Lower leg skin (tissue), 4 donors: ENCODE data around the gene TAF6L. TPM values are rescaled to one million over a fixed set of nuclear protein-coding genes. Genes with fewer than 3 reads are reported as not detected.
"Not testable (repeated sequence)": the region's sequence is repeated elsewhere in the genome, so short reads cannot be mapped to it uniquely, and the experiment has no call there.

Experiments used
- DNase-seq, 2 donors: peaks; one replicate each; pipeline ENCODE4 v3.0.0-alpha.2; 2019; ENCODE audit warnings: low spot score in 2 of 2
- H3K4me3 ChIP-seq: fragments of 200-600 bp; sonication (generic); 2 replicates; pipeline ENCODE4 v1.5.1; 2017; ENCODE audit warnings: mild to moderate bottlenecking, low read depth; ENCODE audit not compliant: poor library complexity, severe bottlenecking
- POLR2A ChIP-seq, 2 donors: fragments of 450-650 bp; IDR thresholded peaks; one replicate each; pipeline ENCODE4 v1.6.1; 2016 to 2017; ENCODE audit warnings: antibody characterized with exemption in 2 of 2, mild to moderate bottlenecking in 1 of 2, moderate library complexity in 1 of 2
- WGBS, 2 donors: methylation state at CpG; one replicate each; pipeline ENCODE4 v1.1.5; 2018; 5-methylcytosine and 5-hydroxymethylcytosine counted together
- intact Hi-C: fragments of 100-400 bp; cut with DNase I; formaldehyde crosslinking; loops from one replicate; pipeline ENCODE4 v1.15.0; 2023; ENCODE audit warnings: low total_unique reads
- total RNA-seq, 4 donors: library from RNA; depleted of rRNA; stranded (reverse); fragments of >200 nt; gene quantifications; one replicate each; pipeline ENCODE4 v1.1.0, GENCODE V29; 2016
- TF ChIP-seq, protein P1 (sequence below), 3 donors: fragments of 450-650 bp; IDR thresholded peaks; one replicate each; pipeline ENCODE4 v1.5.1; 2016; ENCODE audit warnings: antibody characterized with exemption in 3 of 3, mild to moderate bottlenecking in 3 of 3, moderate library complexity in 2 of 3

Gene TAF6L
- total RNA-seq, 4 donors from 2014 or later = 21.0 to 79.2 (median 38.2) TPM

- WGBS, 2 donors = 75 to 84% methylated on average over 8 of the region's 8 CpGs
- no peak for DNase-seq
- no peak overlapping the region for H3K4me3 ChIP-seq
- intact Hi-C loops = no loop called here
- TF ChIP-seq, protein P1, sequence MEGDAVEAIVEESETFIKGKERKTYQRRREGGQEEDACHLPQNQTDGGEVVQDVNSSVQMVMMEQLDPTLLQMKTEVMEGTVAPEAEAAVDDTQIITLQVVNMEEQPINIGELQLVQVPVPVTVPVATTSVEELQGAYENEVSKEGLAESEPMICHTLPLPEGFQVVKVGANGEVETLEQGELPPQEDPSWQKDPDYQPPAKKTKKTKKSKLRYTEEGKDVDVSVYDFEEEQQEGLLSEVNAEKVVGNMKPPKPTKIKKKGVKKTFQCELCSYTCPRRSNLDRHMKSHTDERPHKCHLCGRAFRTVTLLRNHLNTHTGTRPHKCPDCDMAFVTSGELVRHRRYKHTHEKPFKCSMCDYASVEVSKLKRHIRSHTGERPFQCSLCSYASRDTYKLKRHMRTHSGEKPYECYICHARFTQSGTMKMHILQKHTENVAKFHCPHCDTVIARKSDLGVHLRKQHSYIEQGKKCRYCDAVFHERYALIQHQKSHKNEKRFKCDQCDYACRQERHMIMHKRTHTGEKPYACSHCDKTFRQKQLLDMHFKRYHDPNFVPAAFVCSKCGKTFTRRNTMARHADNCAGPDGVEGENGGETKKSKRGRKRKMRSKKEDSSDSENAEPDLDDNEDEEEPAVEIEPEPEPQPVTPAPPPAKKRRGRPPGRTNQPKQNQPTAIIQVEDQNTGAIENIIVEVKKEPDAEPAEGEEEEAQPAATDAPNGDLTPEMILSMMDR (IDR thresholded peaks at IDR 0.05) = no peak
- no peak for TF ChIP-seq POLR2A (IDR thresholded peaks at IDR 0.05)
These were observed 45.4 kb downstream of the TAF6L start for GRCh38 chr11:62816557-62816956.

- WGBS, 2 donors = 84 to 90% methylated on average over 4 of the region's 4 CpGs
- no peak for TF ChIP-seq POLR2A (IDR thresholded peaks at IDR 0.05)
- TF ChIP-seq, protein P1 (IDR thresholded peaks at IDR 0.05) = no peak
- intact Hi-C loops = no loop called here
- H3K4me3 ChIP-seq = no peak overlapping the region
- DNase-seq = no peak
These were observed 45.9 kb downstream of the TAF6L start for GRCh38 chr11:62817129-62817528.

GRCh38 chr11:62823677-62824076 lies 52.5 kb downstream of the TAF6L start:
- no peak for TF ChIP-seq POLR2A (IDR thresholded peaks at IDR 0.05)
- TF ChIP-seq, protein P1 (IDR thresholded peaks at IDR 0.05) = no peak
- intact Hi-C loops = no loop called here
- WGBS, 2 donors = 90 to 100% methylated on average over 3 of the region's 3 CpGs
- H3K4me3 ChIP-seq = no peak overlapping the region
- no peak for DNase-seq

GRCh38 chr11:62828130-62828529 lies 56.9 kb downstream of the TAF6L start:
- 92 to 97% methylated on average over 8 of the region's 8 CpGs for WGBS, 2 donors
- H3K4me3 ChIP-seq, DNase-seq, intact Hi-C loops: not testable (repeated sequence)

DNA sequence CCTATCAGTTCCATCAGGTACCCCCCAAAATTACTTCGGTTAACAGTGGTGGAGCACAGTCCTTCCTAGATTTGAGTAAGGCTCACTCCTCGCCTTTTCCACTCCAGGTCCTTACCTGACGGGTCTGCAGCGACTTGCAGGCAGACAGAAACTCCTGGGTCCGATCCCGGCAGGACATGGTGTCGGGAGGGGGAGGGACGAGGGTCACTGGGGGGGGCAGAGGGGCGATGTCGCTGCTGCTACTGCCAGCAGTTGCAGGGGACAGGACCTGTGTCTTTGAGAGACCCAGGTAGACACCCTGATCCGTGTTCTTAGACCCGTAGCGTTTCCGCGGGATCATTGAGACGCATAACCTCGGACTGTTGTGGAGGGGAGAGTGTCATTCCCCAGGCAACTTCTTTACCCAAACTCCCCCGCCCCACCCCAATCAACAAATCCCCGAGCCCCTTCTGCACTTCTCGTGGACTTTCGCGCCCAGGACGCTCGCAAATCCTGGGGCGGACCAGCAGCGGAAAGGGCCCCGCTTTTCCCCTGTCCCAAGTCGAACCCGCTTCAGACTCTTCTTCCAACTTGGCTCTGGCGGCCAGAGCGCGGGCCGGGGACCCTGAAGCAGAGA lies 59.8 kb downstream of the TAF6L start:
- intact Hi-C loops = no loop called here
- H3K4me3 ChIP-seq = peak overlapping the region; percentile 88
- TF ChIP-seq, protein P1 (IDR thresholded peaks at IDR 0.05) = no peak
- no peak for TF ChIP-seq POLR2A (IDR thresholded peaks at IDR 0.05)
- 0% methylated on average over 33 of the region's 33 CpGs for WGBS, 2 donors
- DNase-seq = no peak

- DNase-seq = peak; percentile 100
- TF ChIP-seq, protein P1 (IDR thresholded peaks at IDR 0.05) = no peak
- TF ChIP-seq POLR2A (IDR thresholded peaks at IDR 0.05) = peak in 1 of 2 donors; percentile 50
- 0% methylated on average over 49 to 61 of the region's 65 CpGs for WGBS, 2 donors
- peak within 1 kb of the TSS; percentile 88 for H3K4me3 ChIP-seq
- intact Hi-C loops = no loop called here
These were observed 60.5 kb downstream of the TAF6L start, which contains the start of gene STX5 for GRCh38 chr11:62831520-62832335. STX5 (minus strand) TSS chr11:62832051; CDS start chr11:62831243, 808 bp downstream.
